ENCODE measurements around the gene PLSCR2.
"Not testable (repeated sequence)": the region's sequence is repeated elsewhere in the genome, so short reads cannot be mapped to it uniquely, and the experiment has no call there.

PLSCR2 gene

GRCh38 chr3:146469150-146470017 lies at the start of gene PLSCR2:
TSS of gene PLSCR2 (minus strand) at chr3:146469561. CDS start at chr3:146459904, 9,657 bp downstream.
- no peak for DNase-seq (ENCODE audit: low spot score)

- peak; percentile 56 for DNase-seq (ENCODE audit: low spot score)
These were observed 48.5 kb upstream of the PLSCR2 start for GRCh38 chr3:146517684-146518435.

DNA sequence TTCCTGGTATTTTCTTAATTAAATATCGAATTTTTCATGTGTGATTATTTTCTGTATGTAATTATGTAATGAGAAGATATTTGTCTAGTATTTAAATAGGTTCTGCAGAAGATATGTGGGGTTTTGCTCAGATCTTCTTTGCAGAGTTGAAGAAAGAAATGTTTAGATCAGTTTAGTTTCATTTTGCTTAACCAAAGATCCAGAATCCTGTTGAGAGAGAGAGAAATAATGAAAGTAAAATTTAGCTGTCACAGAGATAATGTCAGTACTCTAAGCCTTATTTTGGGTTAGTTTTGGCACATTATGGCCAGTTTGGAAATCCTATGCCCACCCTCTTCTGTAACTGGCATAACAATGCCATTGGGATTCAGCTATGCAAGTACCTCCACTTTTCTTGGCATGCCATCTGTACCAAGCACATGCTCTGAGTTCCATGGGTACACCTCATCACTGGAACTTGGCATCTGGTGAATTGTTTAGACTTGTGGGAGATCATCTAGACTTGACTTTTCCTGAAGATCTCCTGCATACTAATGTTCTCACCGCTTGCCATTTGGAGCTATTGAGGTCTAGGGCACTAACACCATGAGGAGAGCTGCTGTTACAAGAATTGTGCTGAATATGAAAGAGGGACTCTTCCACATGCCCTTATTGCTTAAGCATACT lies 44.2 kb upstream of the PLSCR2 start:
- no peak for DNase-seq (ENCODE audit: low spot score)

DNA sequence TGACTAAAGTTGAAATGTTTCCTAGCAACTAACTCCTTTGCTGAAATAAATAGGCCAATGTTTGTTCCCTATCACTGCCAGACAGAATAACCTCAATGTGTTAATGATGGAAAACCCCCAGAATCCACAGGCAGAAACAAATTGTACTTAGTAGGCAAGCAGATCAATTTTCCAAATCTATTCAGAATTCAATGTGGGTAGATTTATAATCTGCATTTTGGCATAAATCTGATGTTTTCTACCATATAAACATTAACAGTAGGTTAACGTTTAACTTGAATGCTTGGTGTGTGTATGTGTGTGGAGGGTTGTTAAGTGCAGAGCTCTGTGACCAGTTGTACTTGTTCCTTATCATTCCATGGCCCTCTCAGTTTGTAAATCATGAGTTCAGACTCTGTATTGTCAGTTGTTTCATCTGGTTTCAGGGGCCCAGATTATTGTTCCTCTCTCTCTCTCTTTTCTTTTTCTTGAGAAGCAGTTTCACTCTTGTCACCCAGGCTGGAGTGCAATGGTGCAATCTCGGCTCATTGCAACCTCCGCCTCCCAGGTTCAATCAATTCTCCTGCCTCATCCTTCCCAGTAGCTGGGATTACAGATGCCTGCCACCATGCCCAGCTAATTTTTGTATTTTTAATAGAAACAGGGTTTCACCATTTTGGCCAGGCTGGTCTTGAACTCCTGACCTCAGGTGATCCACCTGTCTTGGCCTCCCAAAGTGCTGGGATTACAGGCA lies 42.2 kb upstream of the PLSCR2 start:
- no peak for DNase-seq (ENCODE audit: low spot score)

DNA sequence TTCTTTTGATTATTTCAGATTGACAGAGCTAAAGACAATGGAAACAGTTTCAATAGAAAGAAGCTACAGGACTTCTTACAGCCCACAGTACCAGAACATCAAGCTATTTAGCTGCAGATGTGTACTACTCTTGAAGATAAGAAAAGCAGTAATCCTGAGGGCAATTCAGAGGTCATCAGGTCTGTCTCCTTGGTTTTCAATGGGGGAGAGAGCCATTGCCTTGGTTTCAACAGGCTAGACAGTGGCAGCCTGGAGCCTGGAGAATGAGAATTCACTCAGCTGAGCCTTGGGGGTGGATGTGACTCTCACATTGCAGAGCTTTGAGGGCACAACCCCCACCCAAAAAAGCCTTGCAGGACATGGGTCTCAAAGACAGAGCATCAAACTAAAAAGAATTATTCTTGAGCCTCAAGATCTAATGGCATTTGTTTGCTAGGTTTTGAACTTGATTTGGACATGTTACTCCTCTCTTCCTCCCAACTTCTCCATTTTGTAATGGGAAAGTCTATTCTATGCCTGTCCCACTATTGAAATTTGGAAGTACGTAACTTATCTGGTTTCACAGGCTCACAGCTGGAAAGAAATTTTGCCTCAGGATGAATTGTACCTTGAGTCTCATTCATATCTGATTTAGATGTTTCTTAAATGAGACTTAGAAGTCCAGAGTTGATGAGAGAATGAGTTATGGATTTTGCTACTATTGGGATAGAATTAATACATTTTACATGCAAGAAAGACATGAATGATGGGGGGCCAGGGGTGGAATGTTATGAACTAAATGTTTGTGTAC lies 38.2 kb upstream of the PLSCR2 start:
- no peak for DNase-seq (ENCODE audit: low spot score)

- no peak for DNase-seq (ENCODE audit: low spot score)
These were observed 36.2 kb upstream of the PLSCR2 start for GRCh38 chr3:146505516-146505915.

DNA sequence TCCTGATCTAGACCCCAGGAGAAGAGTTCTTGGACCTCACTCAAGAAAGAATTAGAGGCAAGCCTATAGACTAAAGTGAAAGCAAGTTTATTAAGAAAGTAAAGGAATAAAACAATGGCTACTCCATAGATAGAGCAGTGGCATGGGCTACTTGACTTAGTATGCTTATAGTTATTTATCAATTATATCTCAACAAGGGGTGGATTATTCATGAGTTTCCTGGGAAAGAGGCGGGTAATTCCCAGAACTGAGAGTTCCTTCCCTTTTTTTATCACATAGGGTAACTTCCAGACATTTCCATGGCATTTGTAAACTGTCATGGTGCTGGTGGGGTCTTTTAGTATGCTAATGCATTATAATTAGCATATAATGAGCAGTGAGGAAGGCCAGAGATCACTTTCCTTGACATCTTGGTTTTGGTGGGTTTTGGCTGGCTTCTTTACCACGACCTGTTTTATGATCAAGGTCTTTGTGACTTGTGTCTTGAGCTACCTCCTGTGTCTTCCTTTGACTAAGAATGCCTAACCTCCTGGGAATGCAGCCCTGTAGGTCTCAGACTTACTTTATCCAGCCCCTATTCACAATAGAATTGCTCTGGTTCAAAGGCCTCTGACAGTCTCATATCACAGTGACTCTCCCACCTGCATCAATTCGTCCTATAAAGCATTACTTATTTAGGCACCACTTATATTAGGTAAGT lies 35.3 kb upstream of the PLSCR2 start:
- DNase-seq (ENCODE audit: low spot score), result peak; percentile 9

DNA sequence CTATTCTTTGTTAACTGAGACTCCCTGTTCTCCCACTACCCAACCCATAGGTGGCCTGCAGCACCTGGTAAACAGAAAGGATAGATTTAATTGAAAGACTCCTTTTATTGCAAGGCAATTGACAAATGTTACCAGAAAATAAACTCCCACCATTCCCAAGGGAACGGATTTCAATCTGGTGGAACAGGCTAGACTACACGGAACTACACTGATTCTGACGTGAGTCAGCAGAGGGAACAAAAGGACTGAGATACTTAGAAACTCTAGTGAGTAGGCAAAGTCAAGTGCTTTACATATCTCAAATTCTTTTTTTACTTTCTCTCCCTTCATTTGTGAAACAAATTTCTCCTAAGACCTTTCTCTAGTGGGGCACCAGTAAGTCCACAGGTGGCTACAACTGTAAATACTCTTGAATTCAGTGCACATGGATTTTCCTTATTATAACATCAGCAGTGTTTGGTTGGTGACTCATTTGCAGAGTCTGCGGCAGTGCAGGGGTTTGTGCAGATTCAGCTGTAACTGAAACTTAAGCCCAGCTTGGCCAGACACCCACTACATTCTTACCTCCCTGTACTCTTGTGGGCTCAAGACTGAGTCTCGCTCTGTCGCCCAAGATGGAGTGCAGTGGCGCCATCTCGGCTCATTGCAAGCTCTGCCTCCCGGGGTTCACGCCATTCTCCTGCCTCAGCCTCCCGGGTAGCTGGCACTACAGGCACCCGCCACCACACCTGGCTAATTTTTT lies 34.3 kb upstream of the PLSCR2 start:
- peak; percentile 72 for DNase-seq (ENCODE audit: low spot score)

- peak; percentile 8 for DNase-seq (ENCODE audit: low spot score)
These were observed 33.6 kb upstream of the PLSCR2 start for GRCh38 chr3:146502887-146503460.

DNA sequence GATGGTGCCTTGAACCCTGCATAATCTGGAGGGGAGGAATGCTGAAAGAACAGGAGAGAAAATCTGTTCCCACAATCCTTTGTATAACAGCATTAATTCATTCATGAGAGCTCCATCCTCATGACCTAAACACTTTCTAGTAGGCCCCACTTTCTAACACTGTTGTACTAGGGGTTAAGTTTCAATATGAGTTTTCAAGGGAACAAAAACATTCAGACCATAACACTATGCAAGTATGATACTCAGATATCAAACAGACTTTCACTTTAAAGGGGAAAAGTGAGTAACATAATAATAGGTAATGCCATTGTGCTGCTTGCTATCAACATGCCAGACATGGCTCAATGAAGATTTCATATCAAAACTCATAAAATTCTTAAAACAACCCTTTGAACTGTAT lies 32.4 kb upstream of the PLSCR2 start:
- no peak for DNase-seq (ENCODE audit: low spot score)

DNA sequence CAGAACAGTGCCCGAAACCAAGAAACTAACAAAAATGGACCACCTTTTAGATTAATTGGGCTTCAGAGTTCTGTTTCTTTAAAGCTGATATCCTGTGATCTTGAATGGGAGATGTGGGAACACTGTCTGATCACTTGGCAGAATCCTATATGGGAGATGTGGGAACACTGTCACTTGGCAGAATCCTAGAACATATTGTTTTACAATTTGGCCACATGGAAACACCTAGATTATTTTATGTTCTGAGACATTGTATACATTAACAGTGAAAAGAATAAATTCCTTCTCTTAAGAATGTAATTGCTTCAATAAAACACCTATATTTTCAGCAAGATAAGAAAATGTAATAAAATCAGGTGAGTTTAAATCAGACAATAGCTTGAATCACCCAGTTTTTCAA lies 30.3 kb upstream of the PLSCR2 start:
- no peak for DNase-seq (ENCODE audit: low spot score)

DNA sequence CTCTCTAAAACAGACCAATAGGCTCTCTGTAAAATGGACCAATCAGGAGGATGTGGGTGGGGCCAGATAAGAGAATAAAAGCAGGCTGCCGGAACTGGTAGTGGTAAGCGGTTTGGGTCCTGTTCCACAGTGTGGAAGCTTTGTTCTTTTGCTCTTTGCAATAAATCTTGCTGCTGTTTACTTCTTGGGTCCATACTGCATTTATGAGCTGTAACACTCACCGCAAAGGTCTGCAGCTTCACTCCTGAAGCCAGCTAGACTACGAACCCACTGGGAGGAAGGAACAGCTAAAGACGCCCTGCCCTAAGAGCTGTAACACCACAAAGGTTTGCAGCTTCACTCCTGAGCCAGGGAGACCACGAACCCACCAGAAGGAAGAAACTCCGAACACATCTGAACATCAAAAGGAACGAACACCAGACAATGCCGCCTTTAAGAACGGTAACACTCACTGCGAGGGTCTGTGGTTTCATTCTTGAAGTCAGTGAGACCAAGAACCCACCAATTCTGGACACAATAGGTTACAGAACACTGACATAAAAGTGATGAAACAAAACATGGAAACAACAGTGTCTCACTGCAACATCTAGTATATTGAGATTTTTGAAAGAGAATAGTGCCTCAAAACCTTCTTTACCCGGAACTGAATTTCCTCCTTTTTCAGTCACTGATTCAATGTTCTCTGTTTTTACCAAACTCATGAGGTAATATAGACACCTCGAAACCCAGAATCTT lies 28.8 kb upstream of the PLSCR2 start:
- no peak for DNase-seq (ENCODE audit: low spot score)

DNA sequence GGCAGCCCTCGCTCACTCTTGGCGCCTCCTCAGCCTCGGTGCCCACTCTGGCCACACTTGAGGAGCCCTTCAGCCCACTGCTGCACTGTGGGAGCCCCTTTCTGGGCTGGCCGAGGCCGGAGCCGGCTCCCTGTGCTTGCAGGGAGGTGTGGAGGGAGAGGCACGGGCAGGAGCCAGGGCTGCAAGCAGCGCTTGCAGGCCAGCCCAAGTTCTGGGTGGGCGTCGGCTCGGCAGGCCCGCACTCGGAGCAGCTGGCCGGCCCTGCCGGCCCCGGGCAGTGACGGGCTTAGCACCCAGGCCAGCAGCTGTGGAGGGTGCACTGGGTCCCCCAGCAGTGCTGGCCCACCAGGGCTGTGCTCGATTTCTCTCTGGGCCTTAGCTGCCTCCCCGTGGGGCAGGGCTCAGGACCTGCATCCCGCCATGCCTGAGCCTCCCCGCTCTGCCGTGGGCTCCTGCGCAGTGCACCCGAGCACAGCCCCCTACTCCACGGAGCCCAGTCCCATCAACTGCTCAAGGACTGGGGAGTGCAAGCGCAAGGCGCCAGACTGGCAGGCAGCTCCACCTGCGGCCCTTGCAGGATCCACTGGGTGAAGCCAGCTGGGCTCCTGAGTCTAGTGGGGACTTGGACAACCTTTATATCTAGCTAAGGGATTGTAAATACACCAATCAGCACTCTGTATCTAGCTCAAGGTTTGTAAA lies 27.9 kb upstream of the PLSCR2 start:
- DNase-seq (ENCODE audit: low spot score), result not testable (repeated sequence)

DNA sequence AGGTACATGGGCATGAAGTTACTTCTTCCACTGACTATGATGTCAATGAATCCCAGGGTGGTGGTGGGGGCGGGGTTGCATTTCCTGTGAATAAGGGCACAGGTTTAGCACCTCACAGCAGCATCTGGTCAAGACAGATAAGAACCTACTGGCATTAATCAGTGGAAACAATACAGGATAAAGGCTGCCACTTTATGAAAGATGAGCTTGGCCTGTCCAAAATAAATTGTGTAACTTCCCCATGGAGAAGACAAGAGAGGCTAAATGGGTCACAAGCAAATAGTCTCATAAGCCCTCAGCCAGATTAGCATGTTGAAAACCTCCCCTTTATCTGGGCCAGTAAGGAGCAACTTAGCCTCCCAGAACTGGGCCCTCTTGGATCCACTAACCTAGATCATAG lies 27.4 kb upstream of the PLSCR2 start:
- no peak for DNase-seq (ENCODE audit: low spot score)

DNA sequence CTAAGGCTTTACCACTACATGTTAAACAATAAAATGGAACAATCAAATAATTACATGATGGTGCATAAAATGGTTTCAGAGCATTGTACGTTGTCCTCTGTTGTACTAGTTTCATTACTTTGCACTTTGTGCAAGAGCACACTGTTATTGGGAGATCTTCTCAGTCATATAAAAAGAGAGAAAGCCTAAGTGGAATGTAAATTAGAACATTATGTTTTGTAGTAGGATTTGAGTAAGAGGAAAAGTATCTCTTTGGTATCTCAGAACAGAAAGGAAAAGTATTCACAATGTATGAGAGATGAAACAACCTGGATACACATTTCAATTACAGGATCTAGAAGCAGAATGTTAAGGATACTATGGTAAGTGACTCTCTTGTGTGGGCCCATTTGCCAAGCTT lies 26.9 kb upstream of the PLSCR2 start:
- no peak for DNase-seq (ENCODE audit: low spot score)

DNA sequence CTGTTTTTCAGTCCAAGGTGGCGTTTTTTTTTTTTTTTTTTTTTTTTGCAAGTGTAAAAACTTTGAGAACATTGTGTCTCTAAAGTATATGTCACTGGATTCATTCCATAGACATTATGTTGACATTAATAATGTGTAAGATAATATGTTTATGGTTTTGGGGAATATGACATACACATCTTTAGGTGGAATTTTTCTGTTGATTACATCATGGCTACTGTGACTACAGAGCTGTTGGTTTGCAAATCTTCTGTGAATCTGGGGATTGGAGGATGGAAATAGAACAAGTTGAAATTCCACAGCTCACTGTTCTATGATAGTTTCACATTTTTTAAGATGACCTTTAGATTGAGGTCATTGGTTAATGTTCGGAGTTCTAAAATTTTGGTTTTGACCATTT lies 24.4 kb upstream of the PLSCR2 start:
- DNase-seq (ENCODE audit: low spot score), result no peak

- DNase-seq (ENCODE audit: low spot score), result no peak
These were observed 23.9 kb upstream of the PLSCR2 start for GRCh38 chr3:146493221-146493620.

GRCh38 chr3:146491303-146491702 lies 21.9 kb upstream of the PLSCR2 start:
- DNase-seq (ENCODE audit: low spot score), result no peak

Data from LoVo (cell line).